Cerebellar nuclear complex (tissue), 1 donor: ENCODE data around the gene CLEC16A.
"Not testable (repeated sequence)": the region's sequence is repeated elsewhere in the genome, so short reads cannot be mapped to it uniquely, and the experiment has no call there.

Source experiments
- DNase-seq, 2 experiments: peaks; one replicate each; lab custom pipeline; 2025; lab: John Stamatoyannopoulos, UW

CLEC16A gene

GRCh38 chr16:10966129-10966528, 21.8 kb downstream of the CLEC16A start:
- no peak for DNase-seq

- not testable (repeated sequence) for DNase-seq
Observed at GRCh38 chr16:10966559-10966958, 22.2 kb downstream of the CLEC16A start.

DNA sequence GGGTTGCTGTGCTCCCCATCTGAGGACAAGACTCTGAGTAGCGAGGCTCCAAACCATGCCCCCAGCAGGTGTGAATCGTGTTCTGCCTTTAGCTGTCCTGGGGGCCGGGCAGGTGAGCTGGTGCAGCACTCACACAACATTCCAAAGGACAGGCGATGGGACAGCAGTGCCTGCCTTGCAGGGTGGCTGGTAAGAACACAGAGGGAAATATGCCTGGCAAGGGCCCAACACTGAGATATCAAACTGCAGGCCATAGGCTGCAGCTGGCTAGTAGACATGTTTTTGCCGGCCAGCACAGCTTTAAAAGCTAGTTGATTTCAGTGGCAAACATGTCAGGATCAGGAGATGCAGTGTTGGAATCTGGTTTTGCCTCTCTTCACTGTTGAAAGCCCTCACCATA, 23.6 kb downstream of the CLEC16A start:
- no peak for DNase-seq

DNA sequence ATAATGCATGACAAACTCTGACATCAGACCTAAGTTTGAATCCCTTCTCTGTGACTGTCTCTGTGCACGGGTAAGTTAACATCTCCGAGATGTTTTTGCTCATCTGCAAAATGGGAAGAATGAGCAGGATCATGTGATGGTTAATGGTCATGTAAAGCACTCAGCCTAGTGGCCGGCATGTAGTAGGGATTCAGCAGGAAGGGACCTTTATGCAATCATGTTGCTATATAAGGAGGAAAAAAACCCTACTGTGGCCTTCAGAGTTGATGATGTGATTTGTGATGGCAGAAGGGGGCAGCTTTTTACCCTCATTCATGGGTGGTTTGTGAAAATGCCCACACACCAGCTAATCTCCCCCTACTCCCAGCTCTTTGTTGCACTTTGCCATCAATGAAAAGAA, 24.1 kb downstream of the CLEC16A start:
- DNase-seq = no peak

DNA sequence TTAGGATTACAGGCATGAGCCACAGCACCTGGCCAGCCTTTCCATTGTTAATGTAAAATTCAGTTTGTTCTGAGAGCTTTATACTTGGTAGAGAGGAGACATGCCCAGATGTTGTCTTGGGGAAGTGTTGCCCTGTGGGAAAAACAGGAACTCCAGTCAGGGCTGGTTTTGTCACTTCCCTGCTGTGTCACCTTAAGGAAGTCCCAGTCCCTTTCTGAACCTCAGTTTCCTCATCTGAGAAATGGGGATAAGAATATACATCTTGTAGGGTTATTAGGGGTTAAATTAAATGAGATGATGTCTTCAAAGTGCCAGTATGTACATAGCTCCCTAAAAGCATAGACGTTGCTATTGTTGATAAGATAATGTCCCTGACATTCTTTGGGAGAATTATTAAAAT, 25.3 kb downstream of the CLEC16A start:
- no peak for DNase-seq

DNA sequence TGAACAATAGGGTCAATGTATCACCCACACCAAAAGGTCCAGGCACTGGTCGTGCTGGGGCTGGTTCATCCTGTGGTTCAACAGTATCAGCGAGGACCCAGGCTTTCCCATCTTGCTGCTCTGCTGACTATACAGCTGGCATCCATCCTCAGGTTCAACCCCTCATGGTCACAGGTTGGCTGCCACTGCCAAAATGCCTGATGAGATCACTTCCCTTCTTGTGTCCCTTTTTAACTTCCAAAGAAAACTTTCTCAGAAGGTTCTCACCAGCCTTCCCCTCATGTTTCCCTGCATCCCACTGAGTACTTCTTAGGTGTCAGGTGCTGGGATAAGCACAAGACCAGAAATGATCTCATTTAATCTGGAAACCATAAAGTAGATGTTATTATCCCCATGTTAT, 25.7 kb downstream of the CLEC16A start:
- no peak for DNase-seq

GRCh38 chr16:10971560-10971961, 27.2 kb downstream of the CLEC16A start:
- peak in 1 of 2 experiments; percentile 26 for DNase-seq

DNA sequence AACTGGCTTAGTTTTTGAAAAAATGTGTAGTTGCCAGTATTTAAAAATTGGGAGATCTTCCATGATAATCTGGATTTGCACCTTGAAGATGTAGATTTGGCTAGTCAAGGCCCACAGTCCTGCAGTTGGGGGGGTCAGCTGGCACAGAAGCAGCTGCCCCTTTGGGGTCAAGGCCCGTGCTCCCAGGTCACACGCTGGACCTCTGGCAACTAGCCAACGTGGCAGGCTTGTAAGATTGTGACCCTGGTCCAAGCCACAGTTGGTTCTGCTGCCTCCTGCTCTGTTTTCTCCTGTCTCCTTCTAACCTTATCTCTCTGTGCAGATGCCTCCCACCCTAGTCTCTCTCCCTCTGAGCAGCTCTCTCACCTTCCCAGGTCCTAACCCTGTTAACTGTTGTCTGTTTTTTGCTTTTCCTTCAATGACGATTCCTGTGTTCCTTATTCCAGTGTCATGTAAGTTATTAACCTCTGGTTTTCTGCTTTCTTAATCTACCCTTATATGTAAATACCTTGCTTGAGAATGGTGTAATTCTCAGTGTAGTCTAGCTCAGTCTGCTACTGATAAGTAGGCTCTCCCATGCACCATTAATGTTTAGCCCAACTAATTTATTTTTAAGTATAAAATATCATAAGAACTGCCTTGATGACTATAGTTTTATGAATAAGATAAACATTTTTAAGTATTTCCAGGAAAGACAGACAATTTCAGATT, 27.9 kb downstream of the CLEC16A start:
- DNase-seq = no peak

DNA sequence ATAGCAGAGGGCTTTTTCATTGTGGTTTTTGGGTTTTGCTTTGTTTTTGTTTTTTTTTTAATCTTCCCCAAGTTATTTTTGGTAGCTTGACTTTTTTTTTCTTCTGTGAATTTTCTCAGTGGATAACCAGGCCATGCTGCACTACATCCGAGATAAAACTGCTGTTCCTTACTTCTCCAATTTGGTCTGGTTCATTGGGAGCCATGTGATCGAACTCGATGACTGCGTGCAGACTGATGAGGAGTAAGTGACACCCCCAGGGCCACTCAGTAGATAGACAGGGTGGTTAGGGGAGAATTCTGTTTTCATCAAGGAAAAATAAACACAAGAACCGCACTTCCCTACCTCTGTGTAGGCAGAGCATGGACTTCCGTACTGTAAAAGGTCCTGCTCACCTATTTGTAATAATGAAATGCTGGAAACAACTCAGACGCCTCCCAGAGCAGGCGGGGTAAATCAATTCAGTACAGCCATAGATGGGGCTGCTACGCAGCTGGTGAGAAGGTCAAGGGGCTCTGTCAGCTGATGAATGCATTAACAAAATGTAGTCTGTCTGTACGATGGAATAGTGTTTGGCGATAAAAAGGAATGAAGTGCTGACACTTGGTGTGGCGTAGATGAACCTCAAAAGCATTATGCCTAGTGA, 28.6 kb downstream of the CLEC16A start:
- DNase-seq = no peak

DNA sequence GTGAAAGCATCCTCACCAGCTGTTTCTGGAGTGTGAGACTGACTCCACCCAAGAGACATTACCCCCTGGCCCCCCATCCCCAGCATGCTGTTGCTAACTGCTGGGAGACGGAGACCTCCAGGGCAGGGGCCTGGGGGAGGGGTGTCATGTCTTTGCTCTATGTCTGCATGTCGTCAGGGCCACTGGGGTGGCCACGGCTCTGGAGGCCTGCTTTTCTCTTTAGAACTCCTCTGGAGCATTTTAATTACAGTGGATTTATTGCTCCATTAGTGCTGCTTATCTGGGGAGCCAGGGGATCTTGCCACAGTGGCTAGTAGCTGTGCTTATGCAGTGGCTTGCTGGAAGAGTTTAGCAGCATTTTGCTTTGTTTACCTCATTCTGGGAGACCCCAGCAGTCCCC, 32.3 kb downstream of the CLEC16A start:
- no peak for DNase-seq

GRCh38 chr16:10978124-10978523, 33.8 kb downstream of the CLEC16A start:
- DNase-seq = no peak

GRCh38 chr16:10978871-10979446, 34.6 kb downstream of the CLEC16A start:
- no peak for DNase-seq

GRCh38 chr16:10979717-10980601, 35.6 kb downstream of the CLEC16A start:
- DNase-seq = no peak

- no peak for DNase-seq
Observed at GRCh38 chr16:10980813-10981212, 36.4 kb downstream of the CLEC16A start.

DNA sequence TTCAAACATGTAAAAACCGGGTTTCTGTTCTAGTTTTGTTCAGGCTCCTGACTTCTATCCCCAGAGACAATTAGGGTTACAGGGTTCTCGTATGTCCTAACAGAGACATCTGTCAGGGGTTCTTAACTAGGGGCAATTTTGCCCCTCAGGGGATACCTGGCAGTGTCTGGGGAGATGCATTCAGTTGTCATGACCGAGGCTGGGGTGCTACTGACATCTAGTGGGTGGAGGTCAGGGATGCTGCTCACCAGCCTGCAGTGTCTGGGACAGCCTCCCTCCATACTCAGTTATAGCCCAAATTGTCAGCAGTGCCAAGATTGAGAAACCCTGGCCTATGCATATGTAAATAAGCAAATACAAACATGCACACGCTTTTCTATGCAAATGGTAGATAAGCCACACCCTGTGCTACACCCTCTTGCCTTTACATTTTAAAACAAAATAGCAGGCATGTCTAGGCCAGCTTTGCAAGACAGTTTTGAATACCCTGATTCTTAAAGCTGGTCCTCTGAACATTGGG, 37.4 kb downstream of the CLEC16A start:
- no peak for DNase-seq

- no peak for DNase-seq
Observed at GRCh38 chr16:10982465-10983150, 38.2 kb downstream of the CLEC16A start.

- no peak for DNase-seq
Observed at GRCh38 chr16:10983159-10983558, 38.8 kb downstream of the CLEC16A start.

- no peak for DNase-seq
Observed at GRCh38 chr16:10984509-10984908, 40.1 kb downstream of the CLEC16A start.

GRCh38 chr16:10987361-10988163, 43.2 kb downstream of the CLEC16A start:
- no peak for DNase-seq

GRCh38 chr16:10988164-10988803, 43.9 kb downstream of the CLEC16A start:
- DNase-seq = no peak
